ENCODE results near the gene AP5B1.

DNA sequence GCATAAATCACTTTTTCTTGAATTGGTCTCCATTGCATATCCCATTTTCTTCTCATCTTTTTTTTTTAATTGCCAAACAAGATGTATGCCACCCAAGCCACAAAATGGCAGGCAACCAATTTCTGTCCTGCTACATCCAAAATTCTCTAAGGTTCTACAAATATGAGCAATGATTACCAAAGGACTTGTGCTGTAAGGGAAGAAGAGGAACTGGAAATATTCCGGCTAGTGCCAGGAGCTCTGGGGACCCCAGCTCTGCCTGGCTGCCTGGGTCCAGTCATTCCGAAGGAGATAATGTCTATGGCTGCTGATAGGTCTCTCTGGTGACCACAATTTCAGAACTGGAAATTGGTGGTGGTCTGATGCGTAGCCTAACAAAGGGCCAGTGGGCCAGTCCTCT, 35.9 kb upstream of the AP5B1 start:
- TF ChIP-seq GATA2 (IDR thresholded peaks at IDR 0.05; ENCODE audit: low read depth, low read length) (no peak), GATA3 (IDR thresholded peaks at IDR 0.05; ENCODE audit: low read depth, low read length) (no peak)

Data from SH-SY5Y (cell line).